HG02642 (cell line): ENCODE results near the gene TMEM108.

Experiments used
- ATAC-seq: cut with Tn5 transposase; IDR thresholded peaks from one replicate; pipeline ENCODE4 v1.9.1; 2021; ENCODE audit warnings: mild to moderate bottlenecking; ENCODE audit not compliant: unreplicated experiment, poor library complexity

The TMEM108 gene

DNA sequence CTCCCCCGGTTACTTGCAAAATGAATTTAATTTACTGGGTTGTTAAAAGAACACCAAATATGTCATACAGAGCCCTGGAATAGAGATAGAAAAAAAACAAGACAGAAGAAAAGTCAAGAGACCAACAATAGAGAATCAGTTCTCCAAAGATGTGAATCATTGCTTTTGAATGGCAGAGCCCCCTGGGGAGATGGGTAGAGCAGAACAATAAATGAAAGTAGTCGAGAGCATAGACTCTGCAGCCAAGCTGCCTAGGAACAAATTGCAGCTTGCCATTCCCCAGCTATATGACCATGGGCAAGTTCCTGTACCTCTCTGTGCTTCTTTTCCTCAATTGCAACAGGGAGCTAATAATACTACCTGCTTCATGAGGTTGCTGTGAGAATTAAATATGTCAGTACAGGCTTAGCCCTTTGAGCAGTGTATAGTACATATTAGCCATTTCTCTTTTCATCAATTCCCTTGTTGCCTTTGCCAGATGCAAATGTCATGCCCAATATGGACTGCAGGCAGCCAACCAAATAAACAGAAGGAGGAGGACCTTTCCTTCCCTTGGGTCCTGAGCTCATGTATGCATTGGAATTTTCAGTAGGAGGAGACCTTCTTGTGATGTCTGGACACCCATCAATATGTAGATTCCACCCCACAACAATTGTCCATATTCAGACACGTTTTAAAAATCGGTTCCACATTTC, 336.7 kb downstream of the TMEM108 start:
- no peak for ATAC-seq

GRCh38 chr3:133375403-133375745, 337.2 kb downstream of the TMEM108 start:
- no peak for ATAC-seq

DNA sequence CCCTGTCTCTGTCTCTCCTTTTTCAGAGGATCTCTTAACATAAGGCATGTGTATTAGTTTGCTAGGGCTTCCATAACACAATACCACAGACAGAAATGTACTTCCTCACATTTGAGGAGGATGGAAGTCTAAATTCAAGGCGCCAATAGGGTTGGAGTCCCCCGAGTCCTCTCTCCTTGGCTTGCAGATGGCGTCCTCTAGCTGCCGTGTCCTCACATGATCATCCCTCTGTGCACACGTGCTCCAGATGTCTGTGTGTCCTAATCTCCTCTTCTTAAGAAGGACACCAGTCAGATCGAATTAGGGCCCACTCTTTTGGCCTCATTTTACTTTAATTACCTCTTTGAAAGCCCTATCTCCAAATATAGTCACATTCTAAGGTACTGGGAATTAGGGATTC, 338.6 kb downstream of the TMEM108 start:
- no peak for ATAC-seq

GRCh38 chr3:133377396-133377795, 339.2 kb downstream of the TMEM108 start:
- no peak for ATAC-seq

DNA sequence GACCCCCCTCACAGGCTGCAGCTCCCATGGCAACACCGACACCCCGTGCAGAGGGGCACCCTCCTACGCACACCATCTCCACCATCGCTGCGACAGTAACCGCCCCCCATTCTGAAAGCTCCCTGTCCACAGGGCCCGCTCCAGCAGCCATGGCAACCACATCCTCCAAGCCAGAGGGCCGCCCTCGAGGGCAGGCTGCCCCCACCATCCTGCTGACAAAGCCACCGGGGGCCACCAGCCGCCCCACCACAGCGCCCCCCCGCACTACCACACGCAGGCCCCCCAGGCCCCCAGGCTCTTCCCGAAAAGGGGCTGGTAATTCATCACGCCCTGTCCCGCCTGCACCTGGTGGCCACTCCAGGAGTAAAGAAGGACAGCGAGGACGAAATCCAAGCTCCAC, 341.7 kb downstream of the TMEM108 start:
- ATAC-seq: no peak

DNA sequence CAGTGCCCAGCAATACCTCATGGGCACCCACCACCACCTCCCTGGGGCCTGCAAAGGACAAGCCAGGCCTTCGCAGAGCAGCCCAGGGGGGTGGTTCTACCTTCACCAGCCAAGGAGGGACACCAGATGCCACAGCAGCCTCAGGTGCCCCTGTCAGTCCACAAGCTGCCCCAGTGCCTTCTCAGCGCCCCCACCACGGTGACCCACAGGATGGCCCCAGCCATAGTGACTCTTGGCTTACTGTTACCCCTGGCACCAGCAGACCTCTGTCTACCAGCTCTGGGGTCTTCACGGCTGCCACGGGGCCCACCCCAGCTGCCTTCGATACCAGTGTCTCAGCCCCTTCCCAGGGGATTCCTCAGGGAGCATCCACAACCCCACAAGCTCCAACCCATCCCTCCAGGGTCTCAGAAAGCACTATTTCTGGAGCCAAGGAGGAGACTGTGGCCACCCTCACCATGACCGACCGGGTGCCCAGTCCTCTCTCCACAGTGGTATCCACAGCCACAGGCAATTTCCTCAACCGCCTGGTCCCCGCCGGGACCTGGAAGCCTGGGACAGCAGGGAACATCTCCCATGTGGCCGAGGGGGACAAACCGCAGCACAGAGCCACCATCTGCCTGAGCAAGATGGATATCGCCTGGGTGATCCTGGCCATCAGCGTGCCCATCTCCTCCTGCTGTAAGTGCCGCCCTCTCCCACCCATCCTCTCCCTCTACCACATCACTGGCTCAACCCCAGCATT, 342.5 kb downstream of the TMEM108 start:
- no peak for ATAC-seq

DNA sequence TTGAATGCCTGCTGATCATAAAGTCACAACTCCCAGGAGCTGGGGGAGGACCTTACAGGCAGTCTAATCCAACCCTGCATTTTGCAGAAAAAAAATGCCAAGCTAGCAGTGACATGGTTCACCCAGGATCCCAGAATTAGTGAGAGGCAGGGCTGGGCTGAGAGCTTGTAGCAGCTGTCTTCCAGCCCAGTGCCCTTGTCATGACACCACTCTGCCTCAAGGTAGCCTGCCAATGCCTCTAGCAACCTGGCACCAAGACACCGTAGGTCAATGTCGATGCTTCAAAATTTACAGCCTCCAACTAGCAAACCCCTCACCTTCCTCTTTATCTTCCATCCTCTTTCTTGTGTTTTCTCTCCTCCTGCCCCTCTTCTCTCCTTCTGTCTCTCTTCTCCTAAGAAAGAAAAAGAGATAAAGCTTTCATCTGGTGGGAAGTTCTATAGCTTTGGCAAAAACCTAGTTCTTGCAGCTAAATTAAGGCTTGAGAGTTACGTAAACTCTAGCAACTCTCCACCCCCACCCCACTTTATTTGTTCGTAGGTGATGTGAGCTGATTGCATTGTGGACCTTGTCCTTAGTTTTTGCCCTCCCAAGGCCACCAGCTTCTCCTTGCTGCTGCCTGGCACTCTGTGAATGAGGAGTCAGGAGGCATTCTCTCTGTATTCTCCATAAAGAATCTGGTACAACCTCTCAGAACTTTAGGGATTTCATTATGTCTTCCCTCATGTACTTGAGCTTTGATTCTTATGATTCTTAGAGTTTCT, 343.3 kb downstream of the TMEM108 start:
- ATAC-seq: no peak

- no peak for ATAC-seq
Observed at GRCh38 chr3:133383175-133383574, 345.0 kb downstream of the TMEM108 start.

DNA sequence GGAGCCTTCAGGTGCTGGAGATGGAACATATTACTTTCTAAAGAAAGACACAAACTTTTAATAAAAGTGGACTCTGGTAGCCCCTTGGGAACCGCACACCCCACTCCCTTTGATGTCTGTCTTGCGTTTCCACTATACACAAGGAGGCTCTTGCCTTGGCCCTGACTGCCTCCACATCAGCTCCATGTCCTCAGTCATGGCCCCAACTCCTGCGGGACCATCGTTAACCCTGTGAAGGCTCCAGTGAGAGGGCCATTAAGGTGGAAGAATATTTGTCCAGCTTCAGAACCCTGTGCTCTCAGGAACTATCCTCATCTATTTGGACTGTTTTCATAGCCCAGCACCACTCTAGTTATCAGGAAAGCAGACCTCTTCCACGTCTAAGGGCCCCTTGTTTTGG, 345.6 kb downstream of the TMEM108 start:
- no peak for ATAC-seq

DNA sequence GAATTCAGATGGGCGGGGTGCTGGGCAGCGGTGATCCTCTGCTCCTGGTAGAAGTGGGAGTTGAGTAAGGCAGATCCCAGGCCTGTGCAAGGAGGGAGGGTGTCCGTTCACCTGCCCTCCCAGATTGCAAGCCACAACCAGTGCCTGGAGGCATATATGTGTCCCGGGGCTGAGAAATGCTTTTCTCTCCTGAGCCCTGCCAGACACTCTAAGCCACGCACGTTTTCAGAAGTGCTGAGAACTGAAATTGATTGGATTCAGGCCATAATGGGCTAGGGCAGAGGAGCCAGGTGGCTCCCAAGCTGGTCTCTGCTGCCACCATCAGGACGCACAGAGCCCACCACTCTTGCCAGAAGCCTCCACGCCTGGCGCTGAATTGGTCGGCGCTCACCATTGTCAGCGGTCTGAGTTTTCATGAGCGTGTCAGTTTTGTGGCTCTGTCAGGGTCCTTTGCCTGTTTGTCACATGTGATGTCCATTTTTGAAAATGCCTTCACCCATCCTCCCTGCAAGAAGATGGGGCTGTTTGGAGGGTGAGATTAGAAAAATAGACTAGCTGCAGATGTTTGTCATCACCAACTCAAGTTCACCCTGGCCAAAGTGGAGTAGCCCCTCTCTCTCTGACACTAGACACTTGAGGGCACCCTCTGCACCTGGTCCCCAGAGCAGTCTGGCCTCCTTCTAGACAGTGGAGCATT, 346.3 kb downstream of the TMEM108 start:
- ATAC-seq: peak; percentile 78

GRCh38 chr3:133386876-133387275, 348.7 kb downstream of the TMEM108 start:
- no peak for ATAC-seq

DNA sequence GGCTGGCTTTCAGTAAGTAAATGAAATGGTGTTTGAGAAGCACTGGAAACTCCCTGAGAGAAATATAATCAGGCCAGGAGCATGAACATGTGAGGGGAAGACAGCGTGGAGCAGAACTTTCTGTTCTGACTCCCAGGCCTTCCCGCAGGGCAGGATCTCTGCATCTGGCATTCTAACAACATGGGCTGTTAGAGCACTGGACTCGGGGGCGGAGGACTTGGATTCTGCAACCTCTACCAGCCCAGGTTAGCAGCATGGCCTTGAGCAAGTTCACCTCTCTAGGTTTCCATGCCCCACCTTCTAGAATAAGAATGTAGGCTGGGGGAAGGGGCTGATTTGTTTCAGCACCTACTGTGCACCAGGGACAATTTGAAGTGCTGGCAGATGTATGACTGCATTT, 349.1 kb downstream of the TMEM108 start:
- no peak for ATAC-seq

DNA sequence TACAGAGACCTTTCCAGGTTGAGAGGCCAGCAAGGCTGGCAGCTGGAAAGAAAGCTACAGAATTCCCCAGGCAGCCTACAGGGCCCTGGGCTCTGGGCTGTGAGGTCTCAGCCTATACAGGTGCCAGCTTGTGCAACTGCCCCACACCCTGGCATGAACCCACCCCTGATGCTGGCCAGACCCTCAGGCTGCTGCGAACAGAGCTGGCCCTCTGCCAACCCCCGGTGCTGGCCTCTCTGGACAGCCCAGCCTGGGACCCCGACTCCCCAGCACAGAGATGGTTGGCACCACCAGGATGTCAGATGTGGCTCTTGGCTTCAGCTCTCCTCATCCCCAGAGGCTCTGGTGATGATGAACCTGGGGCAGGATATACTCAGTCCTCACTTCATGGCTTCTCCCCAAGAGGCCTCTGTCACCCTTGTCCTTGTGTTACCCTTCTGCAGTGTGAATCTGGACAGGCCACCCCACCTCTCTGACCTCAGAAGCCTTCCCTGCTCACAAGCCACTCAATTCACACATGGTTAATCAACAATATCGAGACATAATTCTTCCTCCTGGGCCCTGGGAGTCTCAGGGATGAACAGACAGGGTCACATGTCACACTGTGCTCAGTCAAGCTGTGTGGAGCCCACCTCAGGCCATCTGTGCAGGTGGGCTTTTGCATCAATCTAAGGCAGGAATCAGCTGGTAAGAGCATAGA, 350.7 kb downstream of the TMEM108 start:
- ATAC-seq: no peak

GRCh38 chr3:133390715-133391114, 352.5 kb downstream of the TMEM108 start:
- no peak for ATAC-seq

GRCh38 chr3:133393204-133393603, 355.0 kb downstream of the TMEM108 start:
- no peak for ATAC-seq

GRCh38 chr3:133393691-133394474, 355.7 kb downstream of the TMEM108 start:
- no peak for ATAC-seq

DNA sequence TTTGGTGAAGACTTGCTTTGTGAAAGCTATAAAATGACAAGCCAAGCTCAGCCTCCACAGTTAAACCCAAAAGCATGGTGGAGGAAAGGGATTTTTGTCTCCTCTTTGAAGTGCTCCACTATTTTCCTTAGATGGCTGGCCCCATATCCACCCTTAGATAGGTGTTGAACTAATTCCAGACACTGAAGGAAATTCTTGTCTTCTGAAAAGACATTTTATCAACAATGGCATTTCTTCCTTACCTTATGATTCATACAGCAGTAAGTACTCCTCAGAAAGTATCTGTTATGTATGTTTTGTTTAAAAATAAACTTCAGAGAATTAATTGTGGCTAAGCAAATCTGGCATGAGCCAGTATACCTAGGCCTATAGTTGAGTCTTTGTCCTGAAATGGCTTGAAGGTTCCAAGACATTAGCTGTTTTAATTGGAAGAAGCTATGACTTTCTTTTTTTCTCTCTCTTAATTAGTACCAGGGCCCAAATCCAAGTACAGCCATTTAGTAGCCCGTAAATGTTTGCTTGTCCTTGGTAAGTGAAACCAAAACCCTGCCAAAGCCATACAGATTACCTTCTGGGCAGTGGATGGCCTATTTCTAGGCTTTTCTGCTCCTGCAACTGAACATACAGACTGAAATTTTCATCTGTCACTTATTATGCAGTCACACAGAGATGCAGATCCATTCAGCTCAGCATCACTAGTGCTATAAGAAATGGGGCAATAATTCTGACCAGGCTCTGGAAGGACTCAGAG, 356.5 kb downstream of the TMEM108 start:
- ATAC-seq: no peak

DNA sequence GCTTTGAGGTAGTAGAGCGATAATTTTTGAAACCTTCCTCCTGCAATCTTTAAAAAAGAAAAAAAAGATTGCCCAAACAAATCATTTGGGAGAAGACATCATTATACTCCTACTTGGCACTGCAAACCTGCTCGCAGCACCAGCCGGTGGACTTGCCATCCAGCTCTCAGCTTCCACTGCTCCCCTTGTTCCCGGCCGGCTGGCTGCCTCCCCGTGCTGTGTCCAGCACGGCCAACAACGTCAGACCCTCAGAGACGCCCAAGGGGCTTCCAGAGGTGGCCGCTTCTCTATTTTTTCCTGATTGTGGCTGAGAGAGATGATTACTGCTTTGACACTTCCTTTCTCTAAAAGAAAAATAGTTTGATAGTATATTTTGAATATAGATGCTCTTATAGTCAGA, 358.7 kb downstream of the TMEM108 start:
- no peak for ATAC-seq

DNA sequence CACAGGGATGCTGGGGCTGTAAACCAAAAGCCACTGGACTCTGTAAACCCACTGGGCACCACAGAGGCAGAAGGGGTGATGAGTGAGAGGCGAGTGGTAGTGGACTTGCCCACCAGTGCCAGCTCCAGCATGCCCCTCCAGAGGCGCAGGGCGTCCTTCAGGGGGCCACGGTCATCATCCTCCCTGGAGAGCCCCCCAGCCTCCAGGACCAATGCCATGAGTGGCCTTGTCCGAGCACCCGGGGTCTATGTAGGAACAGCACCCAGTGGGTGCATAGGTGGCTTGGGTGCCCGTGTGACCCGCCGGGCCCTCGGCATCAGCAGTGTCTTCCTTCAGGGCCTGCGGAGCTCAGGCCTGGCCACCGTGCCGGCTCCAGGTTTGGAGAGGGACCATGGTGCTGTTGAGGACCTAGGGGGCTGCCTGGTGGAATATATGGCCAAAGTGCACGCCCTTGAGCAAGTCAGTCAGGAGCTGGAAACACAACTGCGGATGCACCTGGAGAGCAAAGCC, 361.9 kb downstream of the TMEM108 start, which contains the start of gene BFSP2:
Gene BFSP2, plus strand, starts transcription at position 51 of the 510 bp plus-strand sequence. Its CDS starts 28 bp downstream, at position 79.
- no peak for ATAC-seq
